Astrocyte of the hippocampus (primary cell): ENCODE results near the gene TESK2.

Source experiments
- DNase-seq: peaks from one replicate; pipeline ENCODE4 v3.0.0; 2011; ENCODE audit warnings: low read depth, low spot score

The TESK2 gene

GRCh38 chr1:45337630-45338325 lies 153.2 kb downstream of the TESK2 start:
- no peak for DNase-seq

DNA sequence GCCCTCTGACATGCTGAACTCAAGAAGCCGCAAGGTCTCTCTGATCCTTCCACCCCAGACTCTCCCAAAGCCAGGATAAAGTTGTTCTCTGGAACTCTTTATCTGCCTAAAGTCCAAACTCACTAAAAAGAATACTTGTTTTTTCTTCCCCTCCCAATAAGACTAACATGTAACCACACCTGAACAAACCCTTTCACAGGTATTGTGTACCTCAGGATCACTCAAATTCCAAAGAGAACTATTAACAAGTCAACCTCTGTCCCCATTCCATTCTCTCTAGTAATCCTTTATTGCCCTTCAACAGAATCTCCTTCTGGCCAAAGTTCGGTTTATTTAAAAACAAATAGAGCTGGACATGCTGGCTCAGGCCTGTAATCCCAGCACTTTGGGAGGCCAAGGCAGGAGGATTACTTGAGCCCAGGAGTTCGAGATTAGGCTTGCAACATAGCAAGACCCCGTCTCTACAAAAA lies 155.1 kb downstream of the TESK2 start:
- DNase-seq: no peak

DNA sequence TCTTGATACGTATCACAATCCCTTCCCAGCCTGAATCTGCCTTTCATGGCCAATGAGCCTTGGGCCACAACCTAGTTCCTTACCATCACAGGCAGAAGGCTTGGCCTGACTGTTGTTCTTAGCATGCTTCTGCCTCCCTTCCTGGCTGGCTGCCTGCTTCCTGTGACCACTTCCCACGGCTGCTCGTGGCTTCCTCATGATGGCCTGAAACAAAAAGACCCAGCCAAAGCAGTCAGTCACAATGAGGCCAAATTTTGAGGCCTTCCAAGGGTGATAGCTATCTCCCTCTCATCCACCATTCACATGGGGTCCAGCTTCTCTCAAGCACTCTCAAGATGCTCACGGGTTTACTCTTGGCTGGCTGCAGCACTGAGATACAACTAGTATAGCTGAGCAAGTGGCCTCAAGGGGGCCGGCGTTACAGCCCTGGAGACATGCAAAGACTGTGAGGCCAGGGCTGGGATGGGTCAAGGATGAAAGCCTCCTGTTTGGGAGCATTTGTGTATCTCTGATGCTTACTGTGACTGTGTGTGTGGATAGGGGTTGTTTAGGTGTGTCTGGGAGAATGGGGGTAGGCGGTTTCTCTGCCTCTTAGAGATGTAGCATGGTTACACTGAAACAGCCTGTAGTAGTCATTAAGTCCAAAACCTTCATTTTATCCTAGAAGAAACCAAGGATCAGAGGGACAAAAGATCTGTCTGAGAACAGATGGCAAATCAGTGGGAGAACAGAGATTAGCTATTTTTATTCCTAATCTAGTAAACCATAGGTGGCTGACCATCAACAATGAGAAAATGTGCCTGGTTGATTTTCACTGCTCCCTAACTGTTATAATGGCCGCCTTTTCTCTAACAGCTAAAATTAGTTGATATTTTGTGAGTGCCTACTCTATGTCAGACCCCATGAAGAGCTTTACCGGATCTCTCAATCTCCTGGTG lies 156.4 kb downstream of the TESK2 start:
- no peak for DNase-seq

DNA sequence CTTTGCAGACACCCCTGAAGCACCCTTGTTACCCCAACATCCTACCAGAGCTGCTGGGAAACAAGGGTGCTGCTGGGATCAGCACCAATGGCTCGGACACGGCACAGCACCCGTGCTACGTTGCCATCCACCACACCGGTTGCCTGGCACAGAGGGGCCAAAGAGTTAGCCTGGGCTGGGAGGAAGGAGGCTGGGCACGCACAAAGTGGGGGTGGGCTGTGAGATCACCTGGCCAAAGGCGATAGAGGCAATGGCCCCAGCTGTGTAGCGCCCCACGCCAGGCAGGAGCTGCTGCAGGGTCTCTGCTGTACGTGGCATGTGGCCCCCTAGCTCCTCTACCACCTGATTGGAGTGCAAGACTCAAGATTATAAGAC lies 158.6 kb downstream of the TESK2 start:
- DNase-seq: no peak

- no peak for DNase-seq
Observed at GRCh38 chr1:45331436-45332345, 159.3 kb downstream of the TESK2 start.

- no peak for DNase-seq
Observed at GRCh38 chr1:45329445-45329844, 161.5 kb downstream of the TESK2 start.

- no peak for DNase-seq
Observed at GRCh38 chr1:45328680-45329079, 162.3 kb downstream of the TESK2 start.

DNA sequence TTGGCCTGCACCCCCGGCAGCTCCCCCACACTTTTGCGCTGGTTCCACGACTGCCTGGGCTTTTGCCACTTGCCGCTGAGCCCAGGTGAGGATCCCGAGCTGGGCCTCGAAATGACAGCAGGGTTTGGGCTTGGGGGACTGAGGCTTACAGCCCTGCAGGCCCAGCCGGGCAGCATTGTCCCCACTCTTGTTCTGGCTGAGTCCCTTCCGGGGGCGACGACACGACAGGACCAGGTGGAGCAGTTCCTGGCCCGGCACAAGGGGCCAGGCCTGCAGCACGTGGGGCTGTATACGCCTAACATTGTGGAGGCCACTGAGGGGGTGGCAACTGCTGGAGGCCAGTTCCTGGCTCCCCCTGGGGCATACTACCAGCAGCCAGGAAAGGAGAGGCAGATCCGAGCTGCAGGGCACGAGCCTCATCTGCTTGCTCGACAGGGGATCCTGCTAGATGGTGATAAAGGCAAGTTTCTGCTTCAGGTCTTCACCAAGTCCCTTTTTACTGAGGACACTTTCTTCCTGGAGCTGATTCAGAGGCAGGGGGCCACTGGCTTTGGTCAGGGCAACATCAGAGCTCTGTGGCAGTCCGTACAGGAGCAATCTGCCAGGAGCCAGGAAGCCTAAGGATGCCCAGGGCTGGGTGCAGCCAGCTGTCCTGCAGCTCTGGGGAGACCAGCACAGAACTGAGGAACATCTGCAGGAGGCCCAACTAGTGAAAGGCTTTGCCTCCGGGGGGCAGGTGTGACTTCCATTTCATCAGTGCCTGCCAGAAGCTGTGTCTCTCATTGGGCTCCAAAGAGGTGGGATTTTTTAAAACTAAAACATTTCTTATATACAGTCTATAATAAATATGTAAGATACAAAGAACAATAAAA lies 163.1 kb downstream of the TESK2 start:
- DNase-seq: no peak

DNA sequence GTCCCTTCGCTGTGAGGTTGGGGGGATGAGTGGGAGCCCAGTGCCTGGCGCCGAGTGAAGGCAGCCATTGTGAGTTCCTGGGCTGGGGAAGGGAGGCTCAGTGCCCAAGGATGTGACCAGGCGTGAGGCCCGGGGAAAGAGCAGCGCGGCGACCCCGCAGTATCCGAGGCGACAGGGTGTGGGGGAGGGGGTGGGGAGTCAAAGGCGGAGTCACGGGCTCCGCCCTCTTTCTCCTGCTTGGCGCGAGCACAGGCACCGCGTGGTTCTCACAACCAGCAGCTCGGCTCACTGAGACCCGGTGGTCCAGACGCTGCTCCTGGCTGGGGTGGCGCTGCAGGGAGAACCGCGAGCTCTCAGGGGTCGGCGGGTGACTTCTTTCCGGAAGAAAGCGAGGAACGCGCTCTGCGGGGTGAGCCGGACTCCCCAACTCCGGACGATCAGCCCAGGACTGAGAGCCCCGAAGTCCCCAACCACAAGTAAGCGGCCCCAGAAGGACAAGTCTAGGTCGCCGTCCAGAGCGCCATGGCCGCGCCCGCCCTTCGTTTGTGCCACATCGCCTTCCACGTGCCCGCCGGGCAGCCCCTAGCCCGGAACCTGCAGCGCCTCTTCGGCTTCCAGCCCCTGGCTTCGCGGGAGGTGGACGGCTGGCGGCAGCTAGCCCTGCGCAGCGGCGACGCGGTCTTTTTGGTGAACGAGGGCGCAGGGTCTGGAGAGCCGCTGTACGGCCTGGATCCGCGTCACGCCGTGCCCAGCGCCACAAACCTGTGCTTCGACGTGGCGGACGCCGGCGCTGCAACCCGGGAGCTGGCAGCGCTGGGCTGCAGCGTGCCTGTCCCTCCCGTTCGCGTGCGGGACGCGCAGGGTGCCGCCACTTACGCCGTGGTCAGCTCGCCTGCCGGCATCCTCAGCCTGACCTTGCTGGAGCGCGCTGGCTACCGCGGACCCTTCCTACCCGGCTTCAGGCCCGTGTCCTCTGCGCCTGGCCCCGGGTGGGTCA lies 164.0 kb downstream of the TESK2 start, which contains the start of gene HPDL:
HPDL (plus strand) TSS at position 269 of the 997 bp plus-strand sequence; CDS start at position 523, 254 bp downstream.
- DNase-seq: peak; percentile 80

DNA sequence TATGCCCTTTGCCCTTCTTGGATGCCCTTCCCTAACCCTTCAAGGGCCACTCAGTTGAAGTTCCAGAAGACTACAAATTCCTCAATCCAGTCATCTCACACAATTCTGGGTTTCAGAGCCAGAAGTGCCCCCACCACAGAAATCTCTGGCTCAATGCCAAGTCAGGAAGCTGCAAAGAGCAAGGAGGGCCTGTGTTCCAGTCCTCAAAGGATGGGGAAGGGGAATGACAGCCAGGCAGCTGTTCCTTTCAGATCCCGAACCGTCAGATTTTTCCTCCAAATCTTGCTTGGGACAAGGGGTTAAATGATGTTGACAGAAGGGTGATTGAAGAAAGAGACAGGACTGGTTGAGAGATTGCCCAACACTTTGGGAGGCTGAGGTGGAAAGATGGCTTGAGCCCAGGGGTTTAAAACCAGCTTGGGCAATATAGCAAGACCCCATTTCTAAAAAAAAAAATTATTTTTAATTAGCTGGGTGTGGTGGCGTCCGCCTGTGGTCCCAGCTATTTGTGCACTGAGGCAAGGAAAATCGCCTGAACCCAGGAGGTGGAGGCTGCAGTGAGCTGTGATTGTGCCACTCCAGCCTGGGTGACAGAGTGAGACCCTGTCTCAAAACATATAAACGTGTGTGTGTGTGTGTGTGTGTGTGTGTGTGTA lies 165.0 kb downstream of the TESK2 start:
- DNase-seq: peak; percentile 27

GRCh38 chr1:45322486-45323040 lies 168.4 kb downstream of the TESK2 start:
- no peak for DNase-seq

DNA sequence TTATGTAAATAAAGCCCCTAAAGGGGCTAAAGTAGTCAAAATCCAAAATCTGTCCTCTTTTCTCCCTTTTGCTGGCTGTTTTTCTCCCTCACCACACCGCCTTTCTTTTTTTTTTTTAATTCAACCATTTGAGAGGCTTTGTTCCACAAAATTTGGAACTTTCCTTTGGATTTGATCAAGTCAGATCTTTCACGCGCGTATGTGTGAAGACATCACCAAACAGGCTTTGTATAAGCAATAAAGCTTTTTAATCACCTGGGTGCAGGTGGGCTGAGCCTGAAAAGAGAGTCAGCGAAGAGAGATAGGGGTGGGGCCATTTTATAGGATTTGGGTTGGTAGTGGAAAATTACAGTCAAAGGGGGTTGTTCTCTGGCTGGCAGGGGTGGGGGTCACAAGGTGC lies 169.5 kb downstream of the TESK2 start:
- DNase-seq: no peak

DNA sequence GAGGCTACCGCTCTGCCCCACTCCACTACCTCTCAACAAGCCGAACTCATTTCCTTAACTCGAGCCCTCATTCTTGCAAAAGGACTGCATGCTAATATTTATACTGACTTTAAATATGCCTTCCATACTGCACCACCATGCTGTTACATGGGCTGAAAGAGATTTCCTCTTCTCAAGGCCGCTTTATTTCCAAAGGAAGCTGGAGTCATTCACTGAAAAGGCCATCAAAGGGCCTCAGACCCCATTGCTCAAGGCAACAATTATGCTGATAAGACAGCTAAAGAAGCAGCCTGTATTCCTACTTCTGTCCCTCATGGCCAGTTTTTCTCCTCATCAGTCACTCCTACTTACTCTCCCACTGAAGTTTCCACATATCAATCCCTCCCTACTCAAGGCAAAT lies 171.2 kb downstream of the TESK2 start:
- DNase-seq: no peak

DNA sequence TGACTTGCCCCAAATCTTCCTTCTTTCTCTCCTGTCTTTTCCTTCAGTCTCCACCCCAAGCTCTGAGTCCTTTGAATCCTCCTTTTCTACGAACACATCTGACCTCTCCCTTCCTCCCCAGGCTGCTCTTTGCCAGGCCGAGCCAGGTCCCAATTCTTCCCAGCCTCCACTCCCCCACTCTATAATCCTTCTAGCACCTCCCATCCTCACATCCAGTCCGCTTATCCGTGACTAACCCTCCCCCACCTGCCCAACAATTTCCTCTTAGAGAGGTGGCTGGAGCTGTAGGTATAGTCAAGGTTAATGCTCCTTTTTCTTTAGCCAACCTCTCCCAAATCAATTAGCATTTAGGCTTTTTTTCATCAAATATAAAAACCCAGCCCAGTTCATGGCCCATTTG lies 173.8 kb downstream of the TESK2 start:
- no peak for DNase-seq

GRCh38 chr1:45314266-45314665 lies 176.7 kb downstream of the TESK2 start:
- DNase-seq: no peak

DNA sequence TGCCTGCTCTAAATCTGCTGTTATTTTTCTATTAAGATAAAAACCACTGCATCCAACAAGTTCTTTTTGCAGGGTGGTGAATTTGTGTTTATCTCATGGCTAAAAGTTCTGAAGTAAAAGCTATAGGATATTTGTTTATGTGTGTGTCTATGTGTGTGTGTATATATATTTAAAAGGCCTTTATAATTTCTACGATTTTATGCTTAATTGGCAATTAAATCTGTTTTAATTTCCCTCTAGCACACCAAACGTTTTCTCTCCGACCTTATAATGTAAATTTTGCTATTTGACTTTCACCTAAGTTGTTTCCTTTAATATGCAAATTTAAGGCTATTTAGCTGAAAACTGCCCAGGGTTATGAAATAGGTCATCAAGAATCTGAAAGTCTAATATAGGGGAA lies 184.1 kb downstream of the TESK2 start:
- DNase-seq: no peak

DNA sequence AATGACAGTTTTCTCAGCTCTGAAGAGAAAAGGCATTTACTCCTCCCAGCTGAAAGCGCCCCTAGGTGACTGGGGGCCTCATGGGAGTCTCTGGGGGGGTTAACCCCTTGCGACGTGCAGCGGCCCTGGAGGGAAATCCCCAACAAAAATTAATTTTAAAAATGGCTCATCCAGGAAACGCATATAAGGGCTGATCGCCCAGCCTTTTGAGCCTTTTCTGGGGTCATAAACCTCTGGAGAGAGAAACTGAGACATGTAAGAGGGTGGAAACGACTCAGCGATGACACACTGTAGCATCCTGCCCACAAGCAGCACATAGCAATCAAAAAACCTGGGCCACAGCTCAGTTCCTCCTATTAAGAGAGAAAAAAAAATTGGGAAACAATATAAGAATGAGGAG lies 184.6 kb downstream of the TESK2 start:
- DNase-seq: no peak

DNA sequence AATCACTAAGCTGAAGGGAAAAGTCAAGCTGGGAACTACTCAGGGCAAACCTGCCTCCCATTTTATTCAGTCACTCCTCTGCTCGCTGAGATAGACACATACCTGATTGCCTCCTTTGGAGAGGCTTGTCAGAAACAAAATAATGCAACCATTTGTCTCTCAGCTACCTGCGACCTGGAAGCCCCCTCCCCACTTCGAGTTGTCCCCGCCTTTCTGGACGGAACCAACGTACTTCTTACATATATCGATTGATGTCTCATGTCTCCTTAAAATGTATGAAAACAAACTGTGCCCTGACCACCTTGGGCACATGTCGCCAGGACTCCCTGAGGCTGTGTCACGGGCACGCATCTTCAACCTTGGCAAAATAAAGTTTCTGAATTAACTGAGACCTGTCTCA lies 185.7 kb downstream of the TESK2 start:
- no peak for DNase-seq
